Testis (tissue), 2 donors: ENCODE results near the gene CCDC146.

Experiments used
- CTCF ChIP-seq, 3 experiments: fragments of 450-650 bp in 2 of 3; fragments of 200-600 bp in 1 of 3; sonication (generic) in 1 of 3; IDR thresholded peaks; one replicate each; pipeline ENCODE4 v1.5.1; 2016 to 2019; ENCODE audit warnings: antibody characterized with exemption in 3 of 3, mild to moderate bottlenecking in 2 of 3, moderate library complexity in 1 of 3
- POLR2A ChIP-seq: fragments of 450-650 bp; IDR thresholded peaks from one replicate; pipeline ENCODE4 v1.6.1; 2017; ENCODE audit warnings: antibody characterized with exemption, mild to moderate bottlenecking, moderate library complexity

GRCh38 chr7:77313876-77314480 is 191.6 kb downstream of the CCDC146 start:
- no peak for TF ChIP-seq POLR2A
- TF ChIP-seq CTCF (IDR thresholded peaks at IDR 0.05) = no peak
